Measurements from ENCODE around the gene PCBP3.

DNA sequence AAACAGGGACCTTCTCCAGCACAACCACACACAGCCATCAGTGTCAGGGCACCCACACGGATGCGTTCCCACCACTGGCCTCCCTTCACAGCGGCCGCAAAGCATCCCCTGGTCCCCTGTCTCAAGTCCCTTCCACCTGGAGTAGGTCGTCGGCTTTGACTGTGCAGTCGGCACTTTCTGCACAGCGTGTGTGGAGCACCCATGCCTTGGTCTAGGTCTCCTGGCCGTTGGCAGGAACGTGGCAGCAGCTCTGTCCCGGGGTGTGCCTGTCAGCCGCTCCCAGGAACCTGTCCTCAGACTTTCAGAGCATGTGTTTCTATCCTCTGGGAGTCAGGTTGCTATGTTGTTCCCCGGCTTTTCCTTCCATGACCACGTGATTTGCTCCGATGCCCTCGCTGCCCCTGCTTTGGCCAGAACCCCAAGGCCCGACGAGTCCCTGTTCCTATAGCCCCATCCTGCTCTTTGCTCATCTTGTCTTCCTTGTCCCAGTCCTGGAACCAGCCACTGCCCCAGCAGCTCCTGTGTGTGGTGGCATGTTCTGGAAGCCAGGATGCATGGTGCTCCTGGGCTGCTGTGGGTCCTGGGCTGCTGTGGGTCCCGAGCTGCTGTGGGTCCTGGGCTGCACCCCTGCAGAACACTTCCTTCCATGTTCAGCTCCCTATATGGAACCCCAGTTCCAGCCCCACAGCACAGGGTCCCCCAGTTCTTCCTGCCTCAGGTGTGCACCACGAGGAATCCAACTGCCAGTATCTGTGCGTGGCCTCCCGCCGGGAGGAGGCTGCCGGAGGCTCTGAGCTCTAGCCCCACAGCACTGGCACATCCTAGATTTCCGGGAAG lies 253.9 kb downstream of the PCBP3 start:
- no peak for TF ChIP-seq EZH2 (IDR thresholded peaks at IDR 0.05; ENCODE audit: borderline replicate concordance, low read depth, low read length, severe bottlenecking)
- TF ChIP-seq, protein P1, sequence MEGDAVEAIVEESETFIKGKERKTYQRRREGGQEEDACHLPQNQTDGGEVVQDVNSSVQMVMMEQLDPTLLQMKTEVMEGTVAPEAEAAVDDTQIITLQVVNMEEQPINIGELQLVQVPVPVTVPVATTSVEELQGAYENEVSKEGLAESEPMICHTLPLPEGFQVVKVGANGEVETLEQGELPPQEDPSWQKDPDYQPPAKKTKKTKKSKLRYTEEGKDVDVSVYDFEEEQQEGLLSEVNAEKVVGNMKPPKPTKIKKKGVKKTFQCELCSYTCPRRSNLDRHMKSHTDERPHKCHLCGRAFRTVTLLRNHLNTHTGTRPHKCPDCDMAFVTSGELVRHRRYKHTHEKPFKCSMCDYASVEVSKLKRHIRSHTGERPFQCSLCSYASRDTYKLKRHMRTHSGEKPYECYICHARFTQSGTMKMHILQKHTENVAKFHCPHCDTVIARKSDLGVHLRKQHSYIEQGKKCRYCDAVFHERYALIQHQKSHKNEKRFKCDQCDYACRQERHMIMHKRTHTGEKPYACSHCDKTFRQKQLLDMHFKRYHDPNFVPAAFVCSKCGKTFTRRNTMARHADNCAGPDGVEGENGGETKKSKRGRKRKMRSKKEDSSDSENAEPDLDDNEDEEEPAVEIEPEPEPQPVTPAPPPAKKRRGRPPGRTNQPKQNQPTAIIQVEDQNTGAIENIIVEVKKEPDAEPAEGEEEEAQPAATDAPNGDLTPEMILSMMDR (IDR thresholded peaks at IDR 0.05; ENCODE audit: borderline replicate concordance, extremely low read depth, low read length, poor library complexity, severe bottlenecking) = no peak
